Uterus (tissue), 2 donors: ENCODE results near the gene BCAN.

ENCODE experiments used
- CTCF ChIP-seq, 4 experiments: fragments of 200-600 bp in 2 of 4; fragments of 450-650 bp in 2 of 4; sonication (generic) in 2 of 4; IDR thresholded peaks; one replicate each; pipeline ENCODE4 v1.5.1; 2016 to 2019; ENCODE audit warnings: antibody characterized with exemption in 4 of 4, mild to moderate bottlenecking in 2 of 4, moderate library complexity in 1 of 4
- POLR2A ChIP-seq, 2 donors: fragments of 450-650 bp; IDR thresholded peaks; one replicate each; pipeline ENCODE4 v1.6.1; 2016; ENCODE audit warnings: antibody characterized with exemption in 2 of 2, mild to moderate bottlenecking in 1 of 2, moderate library complexity in 1 of 2

- TF ChIP-seq POLR2A (IDR thresholded peaks at IDR 0.05) = no peak
- no peak for TF ChIP-seq CTCF (IDR thresholded peaks at IDR 0.05)
Measured at GRCh38 chr1:156648496-156648895, 6.6 kb downstream of the BCAN start.
